Tibial nerve (tissue), 4 donors: Measurements from ENCODE around the gene NANOS3.

Experiments
- CTCF ChIP-seq, 5 experiments: fragments of 200-600 bp in 3 of 5; fragments of 450-650 bp in 2 of 5; sonication (generic) in 3 of 5; IDR thresholded peaks; one replicate each; pipeline ENCODE4 v1.5.1; 2016 to 2019; ENCODE audit warnings: antibody characterized with exemption in 5 of 5, mild to moderate bottlenecking in 3 of 5, moderate library complexity in 2 of 5
- EP300 ChIP-seq, 2 donors: sonication (generic); formaldehyde crosslinking; IDR thresholded peaks; one replicate each; pipeline ENCODE4 v1.6.1; 2017; ENCODE audit warnings: antibody characterized with exemption in 2 of 2, mild to moderate bottlenecking in 1 of 2
- POLR2A ChIP-seq, 2 donors: fragments of 450-650 bp; IDR thresholded peaks; one replicate each; pipeline ENCODE4 v1.6.1; 2017; ENCODE audit warnings: antibody characterized with exemption in 2 of 2, mild to moderate bottlenecking in 2 of 2, moderate library complexity in 2 of 2

- peak; percentile 97 to 100 (median 99) for TF ChIP-seq CTCF (IDR thresholded peaks at IDR 0.05)
- TF ChIP-seq POLR2A (IDR thresholded peaks at IDR 0.05) = no peak
- peak; percentile 61 to 81 for TF ChIP-seq EP300 (IDR thresholded peaks at IDR 0.05)
Observed at GRCh38 chr19:13880059-13881043, 3.4 kb downstream of the NANOS3 start.
